Gastrocnemius medialis (tissue), 4 donors: ENCODE results near the gene WNT16. TPM values are rescaled to one million over a fixed set of nuclear protein-coding genes. Genes with fewer than 3 reads are reported as not detected.

Experiments
- ATAC-seq, 2 donors: fragments of 150-250 bp; one replicate each; pipeline ENCODE4 v1.9.1; 2016
- DNase-seq, 2 donors: peaks; one replicate each; pipeline ENCODE4 v3.0.0-alpha.2; 2019
- H3K27ac ChIP-seq, 4 donors: fragments of 200-600 bp; sonication (generic); 1 replicate in 1 of 4; 2 replicates in 3 of 4; pipeline ENCODE4 v1.5.1; 2016 to 2018; ENCODE audit warnings: mild to moderate bottlenecking in 2 of 4, moderate library complexity in 1 of 4
- H3K27me3 ChIP-seq, 3 donors: fragments of 200-600 bp; sonication (generic) in 2 of 3; 1 replicate in 1 of 3; 2 replicates in 2 of 3; pipeline versions ENCODE4 v1.5.1 to v1.6.0; 2016 to 2019; ENCODE audit warnings: mild to moderate bottlenecking in 1 of 3, moderate library complexity in 1 of 3
- H3K36me3 ChIP-seq, 2 donors: fragments of 200-600 bp; sonication (generic) in 1 of 2; one replicate each; pipeline ENCODE4 v1.5.1; 2017 to 2018
- H3K4me1 ChIP-seq, 2 donors: fragments of 200-600 bp; sonication (generic) in 1 of 2; one replicate each; pipeline ENCODE4 v1.5.1; 2016 to 2017; ENCODE audit warnings: mild to moderate bottlenecking in 2 of 2
- H3K4me3 ChIP-seq, 4 donors: fragments of 200-600 bp; sonication (generic) in 3 of 4; 1 replicate in 1 of 4; 2 replicates in 3 of 4; pipeline ENCODE4 v1.5.1; 2016 to 2019; ENCODE audit warnings: mild to moderate bottlenecking in 2 of 4
- H3K9me3 ChIP-seq, 3 donors: fragments of 200-600 bp; sonication (generic) in 2 of 3; 1 replicate in 1 of 3; 2 replicates in 2 of 3; pipeline ENCODE4 v1.5.1; 2016 to 2019
- POLR2A ChIP-seq, 2 donors: fragments of 450-650 bp; IDR thresholded peaks; one replicate each; pipeline ENCODE4 v1.6.1; 2017; ENCODE audit warnings: antibody characterized with exemption in 2 of 2, mild to moderate bottlenecking in 2 of 2, moderate library complexity in 2 of 2
- in situ Hi-C, 4 donors: fragments of 200-750 bp; cut with MboI; loops; one replicate each; pipeline versions ENCODE4 v1.15.0 to v1.8.0; 2017; ENCODE audit warnings: low sequenced_read_pairs in 4 of 4
- intact Hi-C: fragments of 100-400 bp; cut with DNase I; formaldehyde crosslinking; loops from one replicate; pipeline ENCODE4 v1.15.1; 2023; ENCODE audit warnings: low total_unique reads
- total RNA-seq, 4 donors: library from RNA; depleted of rRNA; stranded (reverse); fragments of >200 nt; gene quantifications; one replicate each; pipeline versions ENCODE4 v1.1.0 to v1.2.3, GENCODE V29; 2016
- TF ChIP-seq, protein P1 (sequence below), 5 experiments: fragments of 450-650 bp in 3 of 5; fragments of 200-600 bp in 2 of 5; sonication (generic) in 2 of 5; IDR thresholded peaks in 4 of 5; conservative IDR thresholded peaks in 1 of 5; 1 replicate in 4 of 5; 2 replicates in 1 of 5; pipeline ENCODE4 v1.5.1; 2016 to 2019; ENCODE audit warnings: antibody characterized with exemption in 5 of 5, mild to moderate bottlenecking in 3 of 5, moderate library complexity in 3 of 5

The WNT16 gene
- total RNA-seq, 4 donors from 2014 or later = 1.5 TPM; not detected in 3

DNA sequence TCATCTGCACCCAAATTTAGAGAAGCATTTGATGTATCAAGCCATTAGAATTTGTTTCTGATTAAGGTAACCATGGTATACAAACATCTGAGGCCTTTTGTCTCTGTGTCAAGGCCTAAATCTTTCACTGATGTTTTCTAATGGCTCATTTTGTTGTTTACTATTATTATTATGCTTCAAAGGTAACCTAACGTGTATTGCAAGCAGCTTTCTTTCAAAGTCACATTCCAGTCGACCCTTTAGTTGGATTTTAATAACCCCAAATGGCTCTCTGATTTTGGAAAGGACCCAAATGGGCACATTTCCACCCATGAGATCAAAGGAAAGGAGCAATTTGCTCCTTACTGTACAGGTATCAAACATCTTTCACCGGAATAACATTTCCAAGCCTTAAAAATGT lies 46.7 kb upstream of the WNT16 start:
- DNase-seq = no peak
- Histone ChIP-seq H3K4me3 (no peak overlapping the region), H3K4me1 (no peaks in the 10 kb centered on the region), H3K27ac (peak overlapping the region in 2 of 4 donors; percentile 18 to 24), H3K9me3 (no peaks in the 10 kb centered on the region), H3K27me3 (no peaks in the 10 kb centered on the region), H3K36me3 (peaks cover 0 to 38% of the 10 kb centered on the region in 2 donors)
- TF ChIP-seq POLR2A (IDR thresholded peaks at IDR 0.05) = no peak
- TF ChIP-seq, protein P1, sequence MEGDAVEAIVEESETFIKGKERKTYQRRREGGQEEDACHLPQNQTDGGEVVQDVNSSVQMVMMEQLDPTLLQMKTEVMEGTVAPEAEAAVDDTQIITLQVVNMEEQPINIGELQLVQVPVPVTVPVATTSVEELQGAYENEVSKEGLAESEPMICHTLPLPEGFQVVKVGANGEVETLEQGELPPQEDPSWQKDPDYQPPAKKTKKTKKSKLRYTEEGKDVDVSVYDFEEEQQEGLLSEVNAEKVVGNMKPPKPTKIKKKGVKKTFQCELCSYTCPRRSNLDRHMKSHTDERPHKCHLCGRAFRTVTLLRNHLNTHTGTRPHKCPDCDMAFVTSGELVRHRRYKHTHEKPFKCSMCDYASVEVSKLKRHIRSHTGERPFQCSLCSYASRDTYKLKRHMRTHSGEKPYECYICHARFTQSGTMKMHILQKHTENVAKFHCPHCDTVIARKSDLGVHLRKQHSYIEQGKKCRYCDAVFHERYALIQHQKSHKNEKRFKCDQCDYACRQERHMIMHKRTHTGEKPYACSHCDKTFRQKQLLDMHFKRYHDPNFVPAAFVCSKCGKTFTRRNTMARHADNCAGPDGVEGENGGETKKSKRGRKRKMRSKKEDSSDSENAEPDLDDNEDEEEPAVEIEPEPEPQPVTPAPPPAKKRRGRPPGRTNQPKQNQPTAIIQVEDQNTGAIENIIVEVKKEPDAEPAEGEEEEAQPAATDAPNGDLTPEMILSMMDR (IDR thresholded peaks at IDR 0.05 in 4 of 5, conservative IDR thresholded peaks at IDR 0.05 in 1 of 5) = no peak
- ATAC-seq = no peak
- intact Hi-C loops (loop anchor here (2.0 kb wide), 1 partner anchor 29 kb away; no protein-coding TSS in a partner anchor), in situ Hi-C loops (loop anchor here in 1 of 4 donors (25.0 kb wide), 1 partner anchor 320 kb away; the partner anchor contains the start of gene ING3)

DNA sequence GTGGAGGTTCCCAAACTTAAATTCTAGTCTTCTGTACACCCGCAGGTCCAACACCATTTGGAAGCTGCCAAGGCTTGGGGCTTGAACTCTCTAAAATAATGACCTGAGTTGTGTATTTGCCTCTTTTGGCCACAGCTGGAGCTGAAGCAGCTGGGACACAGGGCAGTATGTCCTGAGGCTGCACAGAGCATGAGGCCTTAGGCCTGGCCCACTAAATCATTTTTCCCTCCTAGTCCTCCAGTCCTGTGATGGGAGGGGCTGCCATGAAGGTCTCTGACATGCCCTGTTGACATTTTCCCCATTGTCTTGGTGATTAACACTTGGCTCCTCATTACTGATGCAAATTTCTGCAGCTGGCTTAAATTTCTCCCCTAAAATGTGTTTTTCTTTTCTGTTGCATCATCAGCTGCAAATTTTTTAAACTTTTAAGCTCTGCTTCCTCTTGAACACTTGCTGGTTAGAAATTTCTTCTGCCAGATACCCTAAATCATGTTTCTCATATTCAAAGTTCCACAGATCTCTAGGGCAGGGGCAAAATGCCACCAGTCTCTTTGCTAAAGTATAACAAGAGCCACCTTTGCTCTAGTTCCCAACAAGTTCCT lies 43.6 kb upstream of the WNT16 start:
- DNase-seq (no peak), ATAC-seq (no peak)
- in situ Hi-C loops (loop anchor here in 1 of 4 donors (25.0 kb wide), 1 partner anchor 323 kb away; the partner anchor contains the start of gene ING3), intact Hi-C loops (no loop called here)
- H3K27me3 ChIP-seq = no peaks in the 10 kb centered on the region
- no peak overlapping the region for H3K4me3 ChIP-seq
- H3K27ac ChIP-seq = no peak overlapping the region
- TF ChIP-seq, protein P1 (IDR thresholded peaks at IDR 0.05 in 4 of 5, conservative IDR thresholded peaks at IDR 0.05 in 1 of 5) = no peak
- TF ChIP-seq POLR2A (IDR thresholded peaks at IDR 0.05) = no peak
- no peaks in the 10 kb centered on the region for H3K4me1 ChIP-seq
- H3K36me3 ChIP-seq = peaks cover 0 to 38% of the 10 kb centered on the region in 2 donors
- H3K9me3 ChIP-seq = no peaks in the 10 kb centered on the region

DNA sequence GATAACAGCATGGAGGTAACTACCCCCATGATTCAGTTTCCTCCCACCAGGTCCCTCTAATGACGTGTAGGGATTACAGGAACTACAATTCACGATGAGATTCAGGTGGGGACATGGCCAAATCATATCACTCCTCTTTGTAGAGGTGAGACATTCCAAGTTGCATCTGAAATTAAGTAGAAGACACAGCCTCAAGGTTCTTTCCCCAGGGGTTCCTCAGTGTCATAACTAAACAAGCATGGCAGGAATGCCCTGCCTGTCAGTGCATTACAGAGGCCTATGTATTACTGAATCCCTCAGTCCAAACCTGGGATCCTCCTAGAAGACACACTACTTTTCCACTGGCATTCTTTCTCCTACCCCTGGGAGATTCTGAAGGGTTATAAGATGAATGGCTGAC lies 42.6 kb upstream of the WNT16 start:
- TF ChIP-seq, protein P1 (IDR thresholded peaks at IDR 0.05 in 4 of 5, conservative IDR thresholded peaks at IDR 0.05 in 1 of 5) = no peak
- TF ChIP-seq POLR2A (IDR thresholded peaks at IDR 0.05) = no peak
- H3K36me3 ChIP-seq = peaks cover 0 to 27% of the 10 kb centered on the region in 2 donors
- in situ Hi-C loops (loop anchor here in 1 of 4 donors (25.0 kb wide), 1 partner anchor 324 kb away; the partner anchor contains the start of gene ING3), intact Hi-C loops (no loop called here)
- H3K4me1 ChIP-seq = no peaks in the 10 kb centered on the region
- no peaks in the 10 kb centered on the region for H3K27me3 ChIP-seq
- no peaks in the 10 kb centered on the region for H3K9me3 ChIP-seq
- no peak for DNase-seq
- H3K27ac ChIP-seq = no peak overlapping the region
- ATAC-seq = no peak
- no peak overlapping the region for H3K4me3 ChIP-seq

DNA sequence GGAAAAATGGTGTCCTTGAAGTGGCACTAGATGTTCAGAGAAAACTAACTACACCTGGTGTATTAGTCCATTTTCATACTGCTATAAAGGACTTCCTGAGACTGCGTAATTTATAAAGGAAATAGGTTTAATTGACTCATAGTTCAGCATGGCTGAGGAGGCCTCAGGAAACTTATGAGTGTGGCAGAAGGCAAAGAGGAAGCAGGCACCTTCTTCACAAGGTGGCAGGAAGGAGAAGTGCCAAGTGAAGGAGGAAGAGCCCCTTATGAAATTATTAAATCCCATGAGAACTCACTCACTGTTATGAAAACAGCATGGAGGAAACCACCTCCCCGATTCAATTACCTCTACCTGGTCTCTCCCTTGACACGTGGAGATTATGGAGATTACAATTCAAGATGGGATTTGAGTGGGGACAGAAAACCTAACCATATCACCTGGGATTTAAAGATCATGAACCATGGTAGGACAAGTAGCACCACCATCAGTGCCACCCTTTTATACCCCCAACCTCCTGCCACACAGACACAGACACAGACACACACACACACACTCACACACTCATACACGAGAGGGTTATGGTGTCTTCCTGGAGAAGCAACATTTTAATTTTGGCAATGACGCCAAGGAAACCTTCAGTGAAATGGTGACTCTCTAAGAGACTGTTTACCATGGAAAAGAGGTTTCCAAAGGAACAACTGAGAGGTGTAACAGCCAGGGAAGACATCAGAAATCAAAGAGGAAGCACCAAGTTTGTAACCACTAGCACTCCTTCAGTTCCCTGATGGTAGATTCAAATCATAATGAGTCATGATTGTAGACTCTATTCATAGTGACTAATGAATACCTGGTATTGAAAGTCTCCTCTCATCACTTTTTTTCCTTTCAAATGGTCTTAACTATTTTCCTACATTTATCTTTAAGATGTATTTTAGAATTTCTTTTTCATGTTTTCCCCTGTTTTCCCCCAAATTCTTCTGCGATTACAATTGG lies 41.8 kb upstream of the WNT16 start:
- intact Hi-C loops = no loop called here
- no peak overlapping the region for H3K27ac ChIP-seq

More for the DNA sequence above, 41.8 kb upstream of the WNT16 start:
- DNase-seq (no peak), ATAC-seq (no peak)
- no peak overlapping the region for H3K4me3 ChIP-seq
- no peaks in the 10 kb centered on the region for H3K27me3 ChIP-seq
- H3K4me1 ChIP-seq = no peaks in the 10 kb centered on the region
- H3K36me3 ChIP-seq = peaks cover 0 to 27% of the 10 kb centered on the region in 2 donors
- TF ChIP-seq, protein P1 (IDR thresholded peaks at IDR 0.05 in 4 of 5, conservative IDR thresholded peaks at IDR 0.05 in 1 of 5) = no peak
- TF ChIP-seq POLR2A (IDR thresholded peaks at IDR 0.05) = no peak
- in situ Hi-C loops = loop anchor here in 1 of 4 donors (25.0 kb wide), 1 partner anchor 325 kb away; the partner anchor contains the start of gene ING3
- no peaks in the 10 kb centered on the region for H3K9me3 ChIP-seq
